Heart right ventricle (tissue), 16 donors: ENCODE measurements around the gene PKP2. TPM values are rescaled to one million over a fixed set of nuclear protein-coding genes. Genes with fewer than 3 reads are reported as not detected.
A peak's percentile ranks its signal among the peaks of the same experiment; 100 is the strongest.

Source experiments
- ATAC-seq, 8 donors: fragments of 200-7000 bp; cut with Tn5 transposase; one replicate each; pipeline ENCODE4 v1.9.1; 2020; ENCODE audit warnings: mild to moderate bottlenecking in 8 of 8, moderate library complexity in 8 of 8, moderate number of reproducible peaks in 1 of 8
- DNase-seq, 2 donors: peaks; one replicate each; pipeline ENCODE4 v3.0.0-alpha.2; 2020
- H3K27ac ChIP-seq, 10 donors: fragments of 200-600 bp; sonication (generic) in 2 of 10; one replicate each; pipeline versions ENCODE4 v1.5.0 to v1.8.0; 2020 to 2022; ENCODE audit warnings: mild to moderate bottlenecking in 3 of 10
- H3K27me3 ChIP-seq, 7 donors: fragments of 200-600 bp; one replicate each; pipeline ENCODE4 v1.8.0; 2021 to 2022; ENCODE audit warnings: mild to moderate bottlenecking in 2 of 7
- H3K36me3 ChIP-seq, 9 donors: fragments of 200-600 bp; sonication (generic) in 1 of 9; one replicate each; pipeline versions ENCODE4 v1.5.0 to v1.8.0; 2020 to 2022; ENCODE audit warnings: mild to moderate bottlenecking in 2 of 9
- H3K4me1 ChIP-seq, 9 donors: fragments of 200-600 bp; sonication (generic) in 1 of 9; one replicate each; pipeline versions ENCODE4 v1.5.0 to v1.8.0; 2020 to 2022; ENCODE audit warnings: mild to moderate bottlenecking in 4 of 9
- H3K4me3 ChIP-seq, 10 donors: fragments of 200-600 bp; sonication (generic) in 2 of 10; one replicate each; pipeline versions ENCODE4 v1.5.0 to v1.8.0; 2020 to 2022; ENCODE audit warnings: mild to moderate bottlenecking in 7 of 10, moderate library complexity in 2 of 10
- H3K9me3 ChIP-seq, 11 donors: fragments of 200-600 bp in 10 of 11; sonication (generic) in 2 of 11; one replicate each; pipeline versions ENCODE4 v1.5.0 to v1.8.0; 2013 to 2022; ENCODE audit warnings: mild to moderate bottlenecking in 2 of 11, control low read depth in 1 of 11, moderate library complexity in 1 of 11
- WGBS, 2 donors: extraction: QIAGEN DNeasy Blood & Tissue Kit; methylation state at CpG; one replicate each; pipeline ENCODE4 v1.1.7; 2013; ENCODE audit warnings: inconsistent platforms in 1 of 2; 5-methylcytosine and 5-hydroxymethylcytosine counted together
- intact Hi-C, 10 donors: fragments of 100-400 bp; cut with DNase I; formaldehyde crosslinking; loops; one replicate each; pipeline versions ENCODE4 v1.11.1 to v1.14.2; 2022
- polyA plus RNA-seq, 2 donors: library from polyadenylated mRNA; stranded (reverse); fragments of 200-250 nt; gene quantifications; one replicate each; pipeline ENCODE4 v1.2.3, GENCODE V29; 2013
- total RNA-seq, 10 donors: library from RNA; stranded (reverse); fragmentation: NEBNext Ultra II Directional in 3 of 10; extraction: Animal tissue kit (Norgen Biotek cat#: 25700) in 3 of 10; gene quantifications; one replicate each; pipeline versions ENCODE4 v1.2.1 to v1.2.4, GENCODE V29; 2021 to 2023
- TF ChIP-seq, protein P1 (sequence below), 9 donors: fragments of 200-600 bp; sonication (generic) in 2 of 9; IDR thresholded peaks; one replicate each; pipeline versions ENCODE4 v1.5.0 to v1.8.0; 2021 to 2022; ENCODE audit warnings: antibody characterized with exemption in 9 of 9, mild to moderate bottlenecking in 5 of 9, moderate library complexity in 1 of 9
- donor health status: Arrhythmogenic right ventricular cardiomyopathy.
- donor health status: ischemic (EF 13 %, LVEDD 7.1; RV severe dilation, severe dysfunction).
- donor health status: healthy with polysubstance abuse.
- donor health status: DM: no; HTN: yes; CAD: no.
- donor health status: DM: no; HTN: no; CAD: no.
- donor health status: ischemic (EF 25% LVEDD 6.9; RV normal size, moderate dysfunction).
- donor health status: ischemic (EF 25% LVEDD 5.7; RV mildly dilated, moderate dysfunction).
- donor health status: healthy.
- donor health status: DM: yes; HTN: yes; CAD: no.
- donor health status: Ischemic cardiomyopathy.
- donor health status: ischemic (EF 35%, LVEDD 5.7; RV mildly dilated, moderate dysfunction).
- donor health status: nonischemic (EF 11% LVEDD 7.7; RV severe dilation, severe dysfunction).
- donor health status: DM: yes; HTN: yes; CAD: no.
- donor health status: PGD.
- donor health status: ischemic (EF 29% LVEDD 5.4; RV normal size, mild dysfunction).
- donor health status: nonischemic (EF 23%, LVEDD 6.1; RV moderate dilation, normal function).

The PKP2 gene
- total and polyA plus RNA-seq, 12 donors = 92.3 to 639 (median 410) TPM

- intact Hi-C loops = loop anchor here in 1 of 10 donors (10.0 kb wide), 1 partner anchor 115 kb away; no protein-coding TSS in a partner anchor
- DNase-seq = no peak
Observed at GRCh38 chr12:32789446-32789845, 107.1 kb downstream of the PKP2 start.

GRCh38 chr12:32788405-32788804 lies 108.2 kb downstream of the PKP2 start:
- TF ChIP-seq, protein P1, sequence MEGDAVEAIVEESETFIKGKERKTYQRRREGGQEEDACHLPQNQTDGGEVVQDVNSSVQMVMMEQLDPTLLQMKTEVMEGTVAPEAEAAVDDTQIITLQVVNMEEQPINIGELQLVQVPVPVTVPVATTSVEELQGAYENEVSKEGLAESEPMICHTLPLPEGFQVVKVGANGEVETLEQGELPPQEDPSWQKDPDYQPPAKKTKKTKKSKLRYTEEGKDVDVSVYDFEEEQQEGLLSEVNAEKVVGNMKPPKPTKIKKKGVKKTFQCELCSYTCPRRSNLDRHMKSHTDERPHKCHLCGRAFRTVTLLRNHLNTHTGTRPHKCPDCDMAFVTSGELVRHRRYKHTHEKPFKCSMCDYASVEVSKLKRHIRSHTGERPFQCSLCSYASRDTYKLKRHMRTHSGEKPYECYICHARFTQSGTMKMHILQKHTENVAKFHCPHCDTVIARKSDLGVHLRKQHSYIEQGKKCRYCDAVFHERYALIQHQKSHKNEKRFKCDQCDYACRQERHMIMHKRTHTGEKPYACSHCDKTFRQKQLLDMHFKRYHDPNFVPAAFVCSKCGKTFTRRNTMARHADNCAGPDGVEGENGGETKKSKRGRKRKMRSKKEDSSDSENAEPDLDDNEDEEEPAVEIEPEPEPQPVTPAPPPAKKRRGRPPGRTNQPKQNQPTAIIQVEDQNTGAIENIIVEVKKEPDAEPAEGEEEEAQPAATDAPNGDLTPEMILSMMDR (IDR thresholded peaks at IDR 0.05) = no peak

More at GRCh38 chr12:32789446-32789845, 107.1 kb downstream of the PKP2 start:
- H3K27me3 ChIP-seq = no peaks in the 10 kb centered on the region
- H3K27ac ChIP-seq = no peak overlapping the region
- H3K4me1 ChIP-seq = peaks cover 0 to 16% (median 0%) of the 10 kb centered on the region in 9 donors
- no peak overlapping the region for H3K4me3 ChIP-seq
- no peaks in the 10 kb centered on the region for H3K9me3 ChIP-seq
- H3K36me3 ChIP-seq = peaks cover 0 to 24% (median 5%) of the 10 kb centered on the region in 9 donors
- TF ChIP-seq, protein P1 (IDR thresholded peaks at IDR 0.05) = no peak
- ATAC-seq = no peak

GRCh38 chr12:32785557-32785956 lies 111.0 kb downstream of the PKP2 start:
- DNase-seq (no peak), ATAC-seq (peak in 2 of 8 donors; percentile 17 to 32)
- Histone ChIP-seq H3K36me3 (peaks cover 0 to 8% (median 0%) of the 10 kb centered on the region in 9 donors), H3K4me1 (peaks cover 0 to 7% (median 0%) of the 10 kb centered on the region in 9 donors), H3K27me3 (no peaks in the 10 kb centered on the region), H3K9me3 (no peaks in the 10 kb centered on the region), H3K4me3 (no peak overlapping the region), H3K27ac (no peak overlapping the region)
- 88 to 92% methylated on average over 5 of the region's 5 CpGs for WGBS, 2 donors
- TF ChIP-seq, protein P1 (IDR thresholded peaks at IDR 0.05) = no peak
- intact Hi-C loops = loop anchor here in 1 of 10 donors (10.0 kb wide), 1 partner anchor 119 kb away; no protein-coding TSS in a partner anchor

More at GRCh38 chr12:32788405-32788804, 108.2 kb downstream of the PKP2 start:
- Histone ChIP-seq H3K4me1 (peaks cover 0 to 7% (median 0%) of the 10 kb centered on the region in 9 donors), H3K27me3 (no peaks in the 10 kb centered on the region), H3K9me3 (no peaks in the 10 kb centered on the region), H3K36me3 (peaks cover 0 to 24% (median 2%) of the 10 kb centered on the region in 9 donors), H3K27ac (no peak overlapping the region), H3K4me3 (no peak overlapping the region)
- no peak for ATAC-seq
- DNase-seq = no peak
- 77 to 79% methylated on average over 4 of the region's 4 CpGs for WGBS, 2 donors
- intact Hi-C loops = loop anchor here in 1 of 10 donors (10.0 kb wide), 1 partner anchor 116 kb away; no protein-coding TSS in a partner anchor

- ATAC-seq = no peak
Observed at GRCh38 chr12:32783029-32783428, 113.5 kb downstream of the PKP2 start.

More at GRCh38 chr12:32783029-32783428, 113.5 kb downstream of the PKP2 start:
- Histone ChIP-seq H3K36me3 (no peaks in the 10 kb centered on the region), H3K27ac (no peak overlapping the region), H3K4me3 (no peak overlapping the region), H3K27me3 (no peaks in the 10 kb centered on the region), H3K4me1 (no peaks in the 10 kb centered on the region), H3K9me3 (no peaks in the 10 kb centered on the region)
- TF ChIP-seq, protein P1 (IDR thresholded peaks at IDR 0.05) = no peak
- WGBS, 2 donors = 50 to 69% methylated on average over 3 of the region's 3 CpGs
- intact Hi-C loops = loop anchor here in 1 of 10 donors (10.0 kb wide), 1 partner anchor 122 kb away; no protein-coding TSS in a partner anchor
- no peak for DNase-seq
